Left cardiac atrium (tissue), 4 donors: Measurements from ENCODE around the gene KCNJ10. TPM values are rescaled to one million over a fixed set of nuclear protein-coding genes. Genes with fewer than 3 reads are reported as not detected.

ENCODE experiments used
- ATAC-seq, 2 donors: fragments of 200-7000 bp; cut with Tn5 transposase; one replicate each; pipeline ENCODE4 v1.9.1; 2020; ENCODE audit warnings: mild to moderate bottlenecking in 2 of 2, moderate library complexity in 2 of 2
- DNase-seq: peaks from one replicate; pipeline ENCODE4 v3.0.0-alpha.2; 2020
- intact Hi-C, 2 donors: fragments of 100-400 bp; cut with DNase I; formaldehyde crosslinking; loops; one replicate each; pipeline versions ENCODE4 v1.14.1 to v1.15.1; 2022 to 2023
- total RNA-seq, 2 donors: library from RNA; stranded (reverse); fragmentation: NEBNext Ultra II Directional; extraction: Animal tissue kit (Norgen Biotek cat#: 25700); gene quantifications; one replicate each; pipeline ENCODE4 v1.2.1, GENCODE V29; 2021
- donor health status: DM: no; HTN: yes; CAD: no.
- donor health status: DM: no; HTN: yes; CAD: no; lungs with severe emphysema.
- donor health status: DM: yes; HTN: yes; CAD: no.
- donor health status: Dilated cardiomyopathy.

The KCNJ10 gene
- total RNA-seq, 2 donors from 2014 or later, result 0.05 to 0.15 TPM

DNA sequence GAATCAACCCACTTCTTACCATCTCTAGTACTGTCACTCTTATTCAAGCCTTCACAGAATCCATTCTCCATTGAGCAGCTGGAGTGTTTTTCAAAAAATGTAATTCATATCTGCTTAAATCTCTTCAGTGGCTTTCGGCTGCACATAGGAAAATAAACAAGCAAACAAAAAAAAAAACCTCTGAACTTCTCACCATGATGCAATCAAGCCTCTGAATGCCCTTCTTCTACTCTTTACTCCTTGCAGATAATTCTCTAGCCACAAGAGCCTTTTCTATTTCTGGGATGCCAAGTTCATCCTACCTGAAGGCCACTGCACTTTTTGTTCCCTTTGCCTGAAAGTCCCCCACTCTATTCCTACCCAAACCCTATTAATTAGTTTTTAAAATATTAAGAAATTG, 52.4 kb downstream of the KCNJ10 start:
- intact Hi-C loops, result no loop called here
- ATAC-seq, result no peak
- DNase-seq, result no peak

DNA sequence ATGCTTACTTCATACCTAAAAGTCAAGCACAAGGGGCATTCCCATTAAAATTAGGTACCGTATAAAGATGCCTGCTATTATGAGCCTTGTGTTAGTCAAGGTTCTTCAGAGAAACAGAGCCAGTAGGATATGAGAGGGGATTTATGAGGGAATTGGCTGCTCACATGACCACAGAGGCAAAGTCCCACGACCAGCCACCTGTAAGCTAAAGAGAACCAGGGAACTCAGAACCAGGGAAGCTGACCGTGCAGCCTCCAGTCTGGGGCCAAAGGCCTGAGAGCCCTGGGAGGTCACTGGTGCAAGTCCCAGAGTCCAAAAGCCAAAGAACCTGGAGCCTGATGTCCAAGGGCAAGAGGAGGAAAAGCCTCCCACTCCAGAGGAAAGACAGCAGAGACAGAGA, 58.2 kb downstream of the KCNJ10 start:
- DNase-seq, result no peak
- intact Hi-C loops, result no loop called here
- ATAC-seq, result no peak

DNA sequence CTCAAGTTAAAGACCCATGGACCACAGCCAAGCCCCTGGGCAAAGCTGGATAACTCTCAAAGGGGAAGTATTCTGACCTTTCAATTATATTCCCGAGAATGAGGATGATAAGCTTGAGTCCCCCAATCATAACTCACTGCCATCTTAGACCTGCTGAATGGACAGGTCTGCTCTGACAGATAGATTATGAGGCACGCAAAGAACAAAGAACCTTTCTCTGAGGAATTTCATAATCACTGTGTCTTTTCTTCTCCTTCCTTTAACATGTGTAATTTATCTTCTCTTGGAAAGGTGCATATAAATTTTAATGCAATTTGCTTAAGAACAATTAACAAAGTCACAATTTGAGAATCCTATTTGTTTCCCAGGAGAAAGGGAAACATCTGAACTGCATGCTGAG, 60.2 kb downstream of the KCNJ10 start:
- intact Hi-C loops, result loop anchor here in 1 of 2 donors (5.0 kb wide), 1 partner anchor 212 kb away; no protein-coding TSS in a partner anchor
- ATAC-seq, result no peak
- no peak for DNase-seq

DNA sequence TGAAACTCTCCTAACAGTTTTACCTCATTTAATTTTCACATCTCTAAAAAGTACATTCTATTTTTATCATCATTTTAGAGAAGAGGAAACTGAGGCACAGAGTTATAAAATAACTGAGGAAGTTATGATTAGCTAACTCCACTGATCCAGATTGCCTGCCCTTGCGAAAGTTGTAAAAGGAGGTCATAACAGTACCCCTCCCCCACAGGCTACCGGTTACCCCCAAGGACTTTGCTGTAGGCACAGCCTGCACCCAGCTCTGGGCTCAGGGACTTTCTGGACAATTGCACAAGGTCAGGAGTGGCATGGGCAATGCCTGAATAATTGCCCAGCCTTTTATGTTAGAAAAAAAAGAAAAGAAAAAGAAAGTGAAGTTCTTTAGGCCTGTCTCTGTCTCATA, 60.9 kb downstream of the KCNJ10 start:
- ATAC-seq (peak in 1 of 2 donors; percentile 38), DNase-seq (no peak)
- intact Hi-C loops, result loop anchor here in 1 of 2 donors (5.0 kb wide), 1 partner anchor 212 kb away; no protein-coding TSS in a partner anchor

DNA sequence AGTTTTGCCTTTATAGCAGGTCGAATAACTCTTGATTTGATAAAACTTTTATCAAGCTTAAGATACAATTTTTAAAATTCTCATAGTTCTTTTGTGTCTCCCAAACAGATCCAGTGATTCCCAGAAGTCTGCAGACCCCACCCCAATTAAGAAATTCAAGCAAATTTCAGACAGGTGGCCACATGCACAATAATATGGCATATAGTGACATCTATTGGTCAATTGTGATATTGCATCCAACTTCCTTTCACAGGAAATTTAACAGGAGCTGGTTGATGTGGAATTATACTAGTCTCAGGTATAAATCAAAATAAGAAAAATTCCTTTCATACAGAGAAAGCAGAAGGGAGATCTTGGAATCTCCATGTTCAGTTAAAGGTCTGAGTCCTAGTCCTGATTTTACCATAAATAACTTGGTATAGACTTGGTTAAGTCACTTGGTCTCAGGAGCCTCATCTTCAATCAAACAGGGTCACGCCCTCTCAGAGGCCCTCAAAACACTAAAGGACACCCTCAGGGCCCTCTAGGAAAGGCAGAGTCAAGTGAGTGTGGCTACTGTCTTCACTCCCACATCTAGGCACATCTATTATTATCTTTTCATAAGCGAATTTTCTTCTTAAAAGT, 62.3 kb downstream of the KCNJ10 start:
- DNase-seq, result no peak
- no peak for ATAC-seq
- intact Hi-C loops, result loop anchor here in 1 of 2 donors (5.0 kb wide), 1 partner anchor 210 kb away; no protein-coding TSS in a partner anchor

DNA sequence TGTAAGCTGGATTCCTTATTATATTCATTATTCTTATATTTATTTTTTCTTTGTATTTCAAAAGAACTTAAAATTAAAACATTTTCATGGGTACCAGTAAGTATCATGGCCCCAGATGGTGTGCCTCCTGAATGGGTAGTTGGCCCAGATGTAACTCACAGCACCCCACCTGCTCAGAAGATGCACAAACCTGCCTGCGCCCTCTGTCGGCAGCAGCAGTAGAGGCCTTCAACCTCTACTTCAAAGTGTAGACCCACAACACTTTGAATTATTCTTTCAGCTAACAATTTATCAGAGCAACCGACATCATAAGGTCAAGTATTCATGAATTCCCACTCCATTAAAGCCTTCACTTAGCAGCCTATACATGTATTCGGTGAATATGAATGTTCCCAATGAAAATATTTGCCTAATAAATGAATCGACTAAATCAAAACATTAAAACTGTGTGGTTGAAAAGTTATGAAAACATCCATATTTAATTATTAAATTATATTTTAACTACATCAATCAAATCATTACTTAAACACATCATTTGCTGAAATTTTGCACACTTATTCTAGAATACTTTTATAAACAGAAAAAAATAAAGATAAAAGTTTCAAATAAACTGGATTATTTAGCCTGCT, 63.5 kb downstream of the KCNJ10 start:
- ATAC-seq, result peak in 1 of 2 donors; percentile 88
- intact Hi-C loops, result loop anchor here in 1 of 2 donors (1.0 to 5.0 kb wide), 2 partner anchors 70 to 209 kb away; no protein-coding TSS in a partner anchor
- peak; percentile 75 for DNase-seq

DNA sequence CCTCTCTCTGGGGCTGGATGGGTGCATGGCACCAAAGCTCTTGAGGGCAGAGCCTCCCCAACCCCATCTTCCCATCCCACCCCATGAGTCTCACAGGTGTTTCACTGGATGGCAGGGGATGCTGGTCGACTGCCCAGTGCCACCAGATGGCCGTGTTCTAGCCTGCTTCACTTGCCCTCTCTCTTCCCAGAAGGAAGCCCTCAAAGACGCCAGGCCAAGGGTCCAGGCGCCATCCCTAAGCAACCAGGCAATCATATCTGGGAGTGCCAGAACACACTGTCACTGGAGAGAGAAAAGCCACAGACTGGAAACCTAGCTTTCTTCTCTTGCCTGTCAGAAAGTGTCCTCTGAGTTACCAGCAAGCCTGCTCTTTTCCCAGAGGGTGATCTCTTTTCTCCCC, 64.9 kb downstream of the KCNJ10 start:
- DNase-seq (no peak), ATAC-seq (no peak)
- intact Hi-C loops, result loop anchor here (2.0 to 5.0 kb wide), 2 partner anchors 68 to 208 kb away; no protein-coding TSS in a partner anchor

DNA sequence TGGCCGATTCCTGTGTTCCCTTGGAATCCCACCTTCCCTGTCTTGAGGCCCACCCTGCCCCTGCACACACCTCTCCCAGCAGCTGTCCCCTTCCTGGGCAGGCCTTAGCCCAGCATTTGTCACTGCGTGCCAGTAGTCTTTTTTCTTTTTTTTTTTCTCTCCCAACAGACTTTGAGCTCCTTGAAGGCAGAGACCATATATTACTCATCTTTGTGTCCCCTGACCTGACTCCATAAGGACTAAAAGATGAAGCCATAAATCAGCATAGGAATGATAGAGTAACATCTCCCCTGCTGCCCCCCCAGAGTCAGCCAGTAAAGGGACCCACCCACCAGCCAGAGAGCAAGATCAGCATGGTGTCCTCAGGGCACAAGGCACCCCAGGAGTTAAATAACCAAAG, 65.5 kb downstream of the KCNJ10 start:
- ATAC-seq (no peak), DNase-seq (no peak)
- intact Hi-C loops, result loop anchor here in 1 of 2 donors (2.0 kb wide), 1 partner anchor 68 kb away; no protein-coding TSS in a partner anchor

DNA sequence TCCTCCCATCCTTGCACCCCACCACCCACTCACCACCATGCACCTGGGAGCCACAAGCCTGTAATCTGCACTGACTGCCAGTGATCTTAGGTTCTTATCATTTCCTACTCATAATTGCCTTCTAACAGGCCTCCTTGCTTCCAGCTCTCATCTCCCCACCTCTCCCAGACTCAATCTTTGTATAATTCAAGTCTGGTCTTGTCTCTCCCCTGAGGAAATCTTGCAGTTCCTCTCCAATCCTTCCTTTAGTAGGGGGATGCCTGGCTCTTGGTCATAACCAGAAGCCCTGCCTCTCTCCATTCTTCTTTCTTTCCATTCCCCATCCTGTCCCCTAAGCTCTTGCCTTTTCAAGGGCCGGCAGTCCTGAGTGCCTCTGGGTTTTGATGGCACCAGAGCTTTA, 66.0 kb downstream of the KCNJ10 start:
- no peak for DNase-seq
- no peak for ATAC-seq
- intact Hi-C loops, result loop anchor here in 1 of 2 donors (2.0 kb wide), 1 partner anchor 67 kb away; no protein-coding TSS in a partner anchor

DNA sequence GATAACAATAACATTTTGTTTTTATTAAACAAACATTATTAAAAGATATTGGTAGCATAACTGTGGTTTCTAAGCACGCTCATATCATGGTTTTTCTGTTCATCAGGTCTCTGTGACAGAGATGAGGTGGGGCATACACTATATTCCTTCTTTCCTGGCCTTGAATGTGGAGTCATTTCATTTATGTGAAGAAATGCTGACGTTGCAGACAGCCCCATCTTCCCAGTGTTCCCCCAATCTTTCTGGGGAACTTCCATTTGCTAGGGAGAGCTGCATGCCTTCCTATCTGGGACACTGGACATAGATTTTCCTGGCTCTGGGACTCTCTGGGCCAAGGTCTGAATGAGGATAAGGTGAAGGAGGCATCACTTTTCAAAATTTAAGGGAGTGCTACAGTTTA, 68.5 kb downstream of the KCNJ10 start:
- DNase-seq (no peak), ATAC-seq (no peak)
- intact Hi-C loops, result no loop called here

DNA sequence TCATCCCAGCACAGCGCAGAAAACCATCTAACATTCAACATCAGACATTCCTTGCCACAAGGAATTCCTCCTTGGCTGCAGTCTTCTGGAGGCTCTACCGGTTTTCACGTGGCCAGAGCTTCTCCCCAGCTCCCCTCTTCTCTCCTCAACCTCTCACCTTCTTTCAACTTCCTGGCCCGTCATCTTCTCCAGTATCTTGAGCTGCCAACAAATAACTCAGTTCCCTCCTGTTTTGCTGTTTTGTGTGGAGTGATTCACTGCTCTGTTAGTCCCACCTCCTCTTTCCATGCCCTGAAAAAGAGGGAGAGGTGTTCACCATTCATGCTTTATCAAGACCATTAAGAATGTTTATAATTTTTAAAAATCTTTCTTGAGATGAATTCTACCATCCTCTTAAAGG, 70.8 kb downstream of the KCNJ10 start:
- intact Hi-C loops, result no loop called here
- ATAC-seq (peak in 1 of 2 donors; percentile 67), DNase-seq (no peak)

DNA sequence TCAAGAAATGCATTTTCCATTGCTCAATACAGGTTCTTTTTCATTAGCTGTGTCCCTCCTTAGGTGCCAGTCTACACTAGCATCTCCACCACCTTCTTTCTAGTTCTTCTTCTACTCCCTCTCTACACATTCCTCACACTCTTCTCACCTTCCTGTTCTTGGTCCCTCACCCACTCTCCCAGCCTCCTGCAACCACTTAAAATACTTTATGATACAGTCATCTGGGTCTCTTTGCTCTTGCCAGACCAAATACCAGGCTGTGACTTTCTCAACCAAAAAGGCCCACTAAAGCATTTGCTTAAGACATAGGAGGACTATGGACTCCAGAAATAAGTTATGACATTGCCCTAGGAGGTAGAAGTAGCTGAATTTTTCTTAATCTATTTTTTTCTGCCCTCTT, 73.3 kb downstream of the KCNJ10 start:
- DNase-seq (no peak), ATAC-seq (peak; percentile 69 to 88)
- intact Hi-C loops, result no loop called here

DNA sequence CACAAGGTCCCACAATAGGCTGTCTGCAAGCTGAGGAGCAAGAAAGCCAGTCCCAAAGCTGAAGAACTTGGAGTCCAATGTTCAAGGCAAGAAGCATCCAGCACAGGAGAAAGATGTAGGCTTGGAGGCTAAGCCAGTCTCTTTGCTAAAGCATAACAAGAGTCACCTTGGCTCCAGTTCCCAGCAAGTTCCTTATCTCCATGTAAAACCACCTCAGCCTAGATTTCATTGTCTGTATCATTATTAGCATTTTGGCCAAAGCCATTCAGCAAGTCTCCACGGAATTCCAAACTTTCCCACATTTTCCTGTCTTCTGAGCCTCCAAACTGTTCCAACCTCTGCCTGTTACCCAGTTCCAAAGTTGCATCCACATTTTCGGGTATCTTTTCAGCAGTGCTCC, 75.1 kb downstream of the KCNJ10 start:
- no peak for DNase-seq
- no peak for ATAC-seq
- intact Hi-C loops, result no loop called here

DNA sequence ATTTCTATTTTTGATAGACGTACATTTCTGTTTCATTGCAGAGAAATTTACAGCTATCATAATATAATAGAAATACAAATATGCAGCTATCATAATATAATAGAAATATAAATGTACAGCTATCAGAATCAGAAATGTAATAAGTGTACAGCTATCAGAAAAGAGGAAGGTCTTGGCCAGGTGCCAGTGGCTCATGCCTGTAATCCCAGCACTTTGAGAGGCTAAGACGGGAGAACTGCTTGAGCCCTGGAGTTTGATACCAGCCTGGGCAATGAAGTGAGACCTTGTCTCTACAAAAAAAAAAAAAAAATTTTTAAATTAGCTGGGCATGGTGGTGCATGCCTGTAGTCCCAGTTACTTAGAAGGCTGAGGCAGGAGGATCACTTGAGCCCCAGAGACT, 76.0 kb downstream of the KCNJ10 start:
- DNase-seq (no peak), ATAC-seq (no peak)
- intact Hi-C loops, result no loop called here

DNA sequence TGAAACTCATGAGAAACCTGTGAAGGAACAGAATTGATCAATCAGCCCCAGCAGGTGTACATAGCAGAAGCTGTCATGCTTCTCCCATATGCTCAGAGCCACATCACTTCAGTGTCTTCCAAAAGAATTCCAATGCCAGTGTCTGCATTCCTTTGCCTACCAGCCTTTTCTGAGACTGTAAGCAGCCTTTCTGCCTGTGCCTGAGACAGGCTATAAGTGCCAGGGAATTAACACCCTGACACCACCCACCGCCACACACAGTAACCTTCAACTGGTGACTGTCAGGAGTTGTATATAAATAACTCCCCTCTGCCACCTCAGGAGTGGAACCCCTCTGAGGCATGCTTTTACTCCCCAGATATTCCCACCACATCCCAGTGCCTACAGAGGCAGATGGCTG, 77.8 kb downstream of the KCNJ10 start:
- intact Hi-C loops, result no loop called here
- DNase-seq (peak; percentile 36), ATAC-seq (peak; percentile 66 to 88)

DNA sequence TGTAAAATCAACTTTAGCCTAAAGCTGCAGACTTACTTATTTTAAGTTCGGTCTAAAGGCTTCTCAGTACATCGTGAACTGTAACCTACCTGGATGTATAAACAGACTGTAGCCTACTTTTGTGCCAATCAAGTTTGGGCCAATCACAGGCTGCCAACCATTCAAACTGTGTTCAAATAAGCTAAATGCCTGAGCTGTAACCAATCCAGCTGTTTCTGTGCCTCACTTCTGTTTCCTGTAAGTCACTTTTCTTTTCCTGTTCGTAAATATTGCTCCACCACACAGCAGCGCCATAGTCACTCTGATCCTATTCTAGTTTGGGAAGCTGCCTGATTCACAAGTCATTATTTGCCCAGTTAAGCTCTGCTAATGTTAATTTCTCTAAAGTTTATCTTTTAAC, 78.4 kb downstream of the KCNJ10 start:
- ATAC-seq, result no peak
- no peak for DNase-seq

DNA sequence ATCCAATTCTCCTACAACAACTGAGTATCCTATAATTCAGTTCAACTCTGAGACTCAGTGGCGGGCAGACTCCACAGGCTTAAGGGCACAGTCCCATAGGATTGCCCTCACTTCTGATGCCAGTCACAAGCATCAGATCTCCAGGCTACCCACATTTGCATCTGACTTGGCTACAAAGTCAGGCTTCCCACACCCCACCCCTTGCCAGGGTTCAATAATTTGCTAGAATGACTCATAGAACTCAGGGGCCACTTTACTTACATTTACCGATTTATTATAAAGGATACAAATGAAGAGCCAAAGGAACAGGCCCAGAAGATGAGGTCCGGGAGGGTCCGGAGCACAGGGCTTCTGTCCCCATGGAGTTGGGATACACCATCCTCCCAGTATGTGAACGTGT, 80.0 kb downstream of the KCNJ10 start:
- DNase-seq, result no peak
- no peak for ATAC-seq
- intact Hi-C loops, result no loop called here

More for the DNA sequence above, 78.4 kb downstream of the KCNJ10 start:
- intact Hi-C loops, result no loop called here

DNA sequence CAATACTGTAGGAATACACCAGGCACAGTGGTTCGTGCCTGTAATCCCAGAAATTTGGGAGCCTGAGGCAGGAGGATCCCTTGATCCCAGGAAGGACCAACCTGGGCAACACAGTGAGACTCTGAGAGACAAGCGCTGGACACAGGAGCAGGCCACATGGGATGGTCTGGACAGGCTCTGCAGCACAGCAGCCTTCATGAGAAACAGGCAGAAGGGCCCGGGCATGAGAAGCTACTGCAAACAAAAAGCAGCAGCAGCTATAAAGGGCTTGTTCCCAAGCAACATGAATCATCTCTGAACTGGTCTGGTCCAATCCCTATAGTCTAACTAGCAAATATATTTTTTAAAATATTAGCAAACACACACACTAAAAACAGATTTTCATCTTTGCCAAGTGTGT, 80.4 kb downstream of the KCNJ10 start:
- intact Hi-C loops, result no loop called here
- DNase-seq (no peak), ATAC-seq (no peak)

DNA sequence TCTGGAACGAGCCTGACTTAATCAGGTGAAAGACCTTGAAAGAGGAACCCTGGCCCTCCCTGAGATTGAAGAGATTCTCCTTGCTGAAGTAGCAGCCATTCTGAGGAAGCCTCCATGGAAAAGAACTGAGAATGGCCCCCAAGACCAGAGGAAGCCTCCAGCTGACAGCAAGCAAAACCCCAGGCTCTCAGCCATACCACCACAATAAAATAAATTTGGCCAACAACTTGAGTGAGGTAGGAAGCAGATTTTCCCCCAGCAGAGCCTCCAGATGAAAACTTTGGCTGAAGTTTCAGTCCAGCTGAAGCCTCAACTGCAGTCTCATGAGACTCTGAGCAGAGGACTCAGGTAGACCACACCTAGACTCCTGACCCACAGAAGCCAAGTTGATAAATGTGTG, 82.0 kb downstream of the KCNJ10 start:
- ATAC-seq, result no peak
- intact Hi-C loops, result no loop called here
- no peak for DNase-seq

DNA sequence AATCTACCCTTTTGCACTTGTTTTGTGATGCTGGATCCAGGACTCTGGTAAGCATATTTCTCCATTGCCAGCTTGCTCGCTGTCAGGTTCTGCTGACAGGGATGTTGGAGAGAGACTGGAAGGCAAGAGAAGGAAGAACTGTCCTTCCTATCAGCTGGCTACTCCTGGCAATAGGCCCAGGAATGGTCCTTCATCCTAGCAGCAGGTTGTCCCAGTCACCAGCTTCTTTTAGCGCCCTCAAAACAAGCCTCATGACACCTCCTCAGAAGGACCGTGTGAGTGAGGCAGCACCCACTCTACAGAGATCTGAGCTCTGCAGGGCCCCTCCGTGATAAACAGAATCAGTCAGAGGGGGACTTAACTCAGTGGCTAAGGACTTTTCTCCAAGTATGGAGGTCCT, 82.8 kb downstream of the KCNJ10 start:
- intact Hi-C loops, result no loop called here
- ATAC-seq (peak; percentile 76 to 86), DNase-seq (peak; percentile 39)

DNA sequence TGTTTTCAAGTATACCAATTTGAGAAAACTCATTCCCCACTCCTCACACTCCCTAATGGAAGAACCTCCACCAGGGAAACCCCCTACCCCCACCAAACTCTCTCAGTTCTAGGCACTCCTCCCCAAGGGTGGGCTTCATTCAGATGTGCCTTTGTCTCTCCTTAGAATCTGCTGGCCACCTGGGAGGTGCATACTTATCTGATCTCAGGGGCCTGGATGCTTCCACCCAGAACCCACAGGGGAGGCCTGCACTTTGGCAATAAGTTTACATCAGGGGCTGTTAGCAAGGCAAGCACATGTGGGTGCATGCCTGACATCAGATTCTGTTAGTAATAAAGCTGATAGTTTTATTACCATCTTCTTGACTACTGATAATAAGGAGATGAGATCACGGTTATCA, 83.4 kb downstream of the KCNJ10 start:
- ATAC-seq, result no peak
- DNase-seq, result no peak
- intact Hi-C loops, result no loop called here
